ENCODE data around the gene LSS. TPM values are rescaled to one million over a fixed set of nuclear protein-coding genes. Genes with fewer than 3 reads are reported as not detected.
A peak's percentile ranks its signal among the peaks of the same experiment; 100 is the strongest.

Gene LSS
- total and polyA plus RNA-seq, 5 donors from 2014 or later, result 8.8 to 51.6 (median 13.3) TPM

- Mint-ChIP-seq H3K27ac (peak overlapping the region in 1 of 3 donors; percentile 65), H3K4me1 (peaks cover 0 to 6% (median 0%) of the 10 kb centered on the region in 4 donors), H3K27me3 (no peaks in the 10 kb centered on the region), H3K4me3 (no peak overlapping the region), H3K36me3 (peaks cover 31% of the 10 kb centered on the region), H3K9me3 (no peaks in the 10 kb centered on the region)
- Histone ChIP-seq H3K4me3 (ENCODE audit: low read depth, low read length) (no peak overlapping the region), H3K9me3 (ENCODE audit: control insufficient read depth in 2 of 2, low read length in 2 of 2) (no peaks in the 10 kb centered on the region), H3K4me1 (ENCODE audit: control insufficient read depth, insufficient read depth, low read length, poor library complexity, severe bottlenecking) (no peaks in the 10 kb centered on the region), H3K27ac (ENCODE audit: insufficient read depth, low read length, poor library complexity, severe bottlenecking) (no peak overlapping the region), H3K36me3 (ENCODE audit: control insufficient read depth, insufficient read depth, low read length) (peaks cover 33% of the 10 kb centered on the region), H3K27me3 (ENCODE audit: control insufficient read depth, insufficient read depth, low read length) (no peaks in the 10 kb centered on the region)
- DNase-seq (no peak), ATAC-seq (ENCODE audit: low read depth in 2 of 2) (no peak)
Measured at GRCh38 chr21:46194374-46195334, 33.9 kb downstream of the LSS start.

- H3K27ac Mint-ChIP-seq, result peak overlapping the region in 1 of 3 donors; percentile 65
- H3K4me3 ChIP-seq (ENCODE audit: low read depth, low read length), result no peak overlapping the region
- H3K27me3 Mint-ChIP-seq, result no peaks in the 10 kb centered on the region
- H3K36me3 ChIP-seq (ENCODE audit: control insufficient read depth, insufficient read depth, low read length), result peaks cover 26% of the 10 kb centered on the region
- H3K4me1 Mint-ChIP-seq, result no peaks in the 10 kb centered on the region
- DNase-seq (no peak), ATAC-seq (ENCODE audit: low read depth in 2 of 2) (no peak)
- no peaks in the 10 kb centered on the region for H3K9me3 ChIP-seq (ENCODE audit: control insufficient read depth in 2 of 2, low read length in 2 of 2)
- H3K36me3 Mint-ChIP-seq, result peaks cover 24% of the 10 kb centered on the region
- no peak overlapping the region for H3K27ac ChIP-seq (ENCODE audit: insufficient read depth, low read length, poor library complexity, severe bottlenecking)
- no peaks in the 10 kb centered on the region for H3K9me3 Mint-ChIP-seq
- H3K27me3 ChIP-seq (ENCODE audit: control insufficient read depth, insufficient read depth, low read length), result no peaks in the 10 kb centered on the region
- H3K4me3 Mint-ChIP-seq, result no peak overlapping the region
- no peaks in the 10 kb centered on the region for H3K4me1 ChIP-seq (ENCODE audit: control insufficient read depth, insufficient read depth, low read length, poor library complexity, severe bottlenecking)
Measured at GRCh38 chr21:46193829-46194373, 34.7 kb downstream of the LSS start.

GRCh38 chr21:46191686-46192575 lies 36.6 kb downstream of the LSS start:
- Histone ChIP-seq H3K4me1 (ENCODE audit: control insufficient read depth, insufficient read depth, low read length, poor library complexity, severe bottlenecking) (no peaks in the 10 kb centered on the region), H3K36me3 (ENCODE audit: control insufficient read depth, insufficient read depth, low read length) (peaks cover 25% of the 10 kb centered on the region), H3K4me3 (ENCODE audit: low read depth, low read length) (no peak overlapping the region), H3K27me3 (ENCODE audit: control insufficient read depth, insufficient read depth, low read length) (no peaks in the 10 kb centered on the region), H3K9me3 (ENCODE audit: control insufficient read depth in 2 of 2, low read length in 2 of 2) (no peaks in the 10 kb centered on the region), H3K27ac (ENCODE audit: insufficient read depth, low read length, poor library complexity, severe bottlenecking) (no peak overlapping the region)
- DNase-seq, result no peak
- peaks cover 0 to 4% (median 0%) of the 10 kb centered on the region in 4 donors for H3K4me1 Mint-ChIP-seq
- H3K36me3 Mint-ChIP-seq, result peaks cover 14% of the 10 kb centered on the region
- no peaks in the 10 kb centered on the region for H3K27me3 Mint-ChIP-seq
- H3K27ac Mint-ChIP-seq, result no peak overlapping the region
- no peak overlapping the region for H3K4me3 Mint-ChIP-seq
- H3K9me3 Mint-ChIP-seq, result no peaks in the 10 kb centered on the region
- no peak for ATAC-seq (ENCODE audit: low read depth in 2 of 2)

- ATAC-seq (ENCODE audit: low read depth in 2 of 2), result no peak
- H3K27ac Mint-ChIP-seq, result no peak overlapping the region
Measured at GRCh38 chr21:46191257-46191685, 37.3 kb downstream of the LSS start.

GRCh38 chr21:46190491-46191131 lies 38.0 kb downstream of the LSS start:
- Mint-ChIP-seq H3K27ac (no peak overlapping the region), H3K36me3 (peaks cover 14% of the 10 kb centered on the region)

More at GRCh38 chr21:46191257-46191685, 37.3 kb downstream of the LSS start:
- H3K4me3 ChIP-seq (ENCODE audit: low read depth, low read length), result no peak overlapping the region
- DNase-seq, result no peak
- no peaks in the 10 kb centered on the region for H3K9me3 ChIP-seq (ENCODE audit: control insufficient read depth in 2 of 2, low read length in 2 of 2)
- peaks cover 20% of the 10 kb centered on the region for H3K36me3 ChIP-seq (ENCODE audit: control insufficient read depth, insufficient read depth, low read length)
- H3K27ac ChIP-seq (ENCODE audit: insufficient read depth, low read length, poor library complexity, severe bottlenecking), result no peak overlapping the region
- H3K27me3 Mint-ChIP-seq, result no peaks in the 10 kb centered on the region
- H3K4me1 ChIP-seq (ENCODE audit: control insufficient read depth, insufficient read depth, low read length, poor library complexity, severe bottlenecking), result no peaks in the 10 kb centered on the region
- H3K27me3 ChIP-seq (ENCODE audit: control insufficient read depth, insufficient read depth, low read length), result no peaks in the 10 kb centered on the region
- peaks cover 14% of the 10 kb centered on the region for H3K36me3 Mint-ChIP-seq
- H3K4me3 Mint-ChIP-seq, result peak overlapping the region in 1 of 4 donors; percentile 36
- H3K4me1 Mint-ChIP-seq, result peaks cover 0 to 4% (median 0%) of the 10 kb centered on the region in 4 donors
- H3K9me3 Mint-ChIP-seq, result no peaks in the 10 kb centered on the region

GRCh38 chr21:46189959-46190490 lies 38.5 kb downstream of the LSS start:
- no peak overlapping the region for H3K27ac Mint-ChIP-seq

More at GRCh38 chr21:46190491-46191131, 38.0 kb downstream of the LSS start:
- no peaks in the 10 kb centered on the region for H3K9me3 ChIP-seq (ENCODE audit: control insufficient read depth in 2 of 2, low read length in 2 of 2)
- no peak overlapping the region for H3K4me3 ChIP-seq (ENCODE audit: low read depth, low read length)
- no peaks in the 10 kb centered on the region for H3K9me3 Mint-ChIP-seq
- no peaks in the 10 kb centered on the region for H3K4me1 ChIP-seq (ENCODE audit: control insufficient read depth, insufficient read depth, low read length, poor library complexity, severe bottlenecking)
- H3K27me3 Mint-ChIP-seq, result no peaks in the 10 kb centered on the region
- no peaks in the 10 kb centered on the region for H3K27me3 ChIP-seq (ENCODE audit: control insufficient read depth, insufficient read depth, low read length)
- DNase-seq, result no peak
- ATAC-seq (ENCODE audit: low read depth in 2 of 2), result no peak
- no peak overlapping the region for H3K27ac ChIP-seq (ENCODE audit: insufficient read depth, low read length, poor library complexity, severe bottlenecking)
- peak overlapping the region in 1 of 4 donors; percentile 36 for H3K4me3 Mint-ChIP-seq
- peaks cover 0 to 4% (median under 1%) of the 10 kb centered on the region in 4 donors for H3K4me1 Mint-ChIP-seq
- H3K36me3 ChIP-seq (ENCODE audit: control insufficient read depth, insufficient read depth, low read length), result peaks cover 13% of the 10 kb centered on the region

More at GRCh38 chr21:46189959-46190490, 38.5 kb downstream of the LSS start:
- no peak for ATAC-seq (ENCODE audit: low read depth in 2 of 2)
- no peak overlapping the region for H3K4me3 ChIP-seq (ENCODE audit: low read depth, low read length)
- no peaks in the 10 kb centered on the region for H3K4me1 ChIP-seq (ENCODE audit: control insufficient read depth, insufficient read depth, low read length, poor library complexity, severe bottlenecking)
- peaks cover 0 to 8% (median 2%) of the 10 kb centered on the region in 4 donors for H3K4me1 Mint-ChIP-seq
- no peaks in the 10 kb centered on the region for H3K9me3 Mint-ChIP-seq
- no peak overlapping the region for H3K27ac ChIP-seq (ENCODE audit: insufficient read depth, low read length, poor library complexity, severe bottlenecking)
- no peak overlapping the region for H3K4me3 Mint-ChIP-seq
- no peaks in the 10 kb centered on the region for H3K9me3 ChIP-seq (ENCODE audit: control insufficient read depth in 2 of 2, low read length in 2 of 2)
- H3K27me3 Mint-ChIP-seq, result no peaks in the 10 kb centered on the region
- DNase-seq, result no peak
- peaks cover 11% of the 10 kb centered on the region for H3K36me3 ChIP-seq (ENCODE audit: control insufficient read depth, insufficient read depth, low read length)
- H3K27me3 ChIP-seq (ENCODE audit: control insufficient read depth, insufficient read depth, low read length), result no peaks in the 10 kb centered on the region
- H3K36me3 Mint-ChIP-seq, result peaks cover 11% of the 10 kb centered on the region

Measured in CD4-positive, CD25-positive, alpha-beta regulatory T cell (primary cell).